Fibroblast of skin of left biceps (primary cell): ENCODE data around the gene VPS37D.
"Not testable (repeated sequence)": the region's sequence is repeated elsewhere in the genome, so short reads cannot be mapped to it uniquely, and the experiment has no call there.

Experiments
- DNase-seq, 2 experiments: peaks; one replicate each; pipeline ENCODE4 v3.0.0-alpha.2; 2013; ENCODE audit warnings: low read depth in 2 of 2

VPS37D gene

DNA sequence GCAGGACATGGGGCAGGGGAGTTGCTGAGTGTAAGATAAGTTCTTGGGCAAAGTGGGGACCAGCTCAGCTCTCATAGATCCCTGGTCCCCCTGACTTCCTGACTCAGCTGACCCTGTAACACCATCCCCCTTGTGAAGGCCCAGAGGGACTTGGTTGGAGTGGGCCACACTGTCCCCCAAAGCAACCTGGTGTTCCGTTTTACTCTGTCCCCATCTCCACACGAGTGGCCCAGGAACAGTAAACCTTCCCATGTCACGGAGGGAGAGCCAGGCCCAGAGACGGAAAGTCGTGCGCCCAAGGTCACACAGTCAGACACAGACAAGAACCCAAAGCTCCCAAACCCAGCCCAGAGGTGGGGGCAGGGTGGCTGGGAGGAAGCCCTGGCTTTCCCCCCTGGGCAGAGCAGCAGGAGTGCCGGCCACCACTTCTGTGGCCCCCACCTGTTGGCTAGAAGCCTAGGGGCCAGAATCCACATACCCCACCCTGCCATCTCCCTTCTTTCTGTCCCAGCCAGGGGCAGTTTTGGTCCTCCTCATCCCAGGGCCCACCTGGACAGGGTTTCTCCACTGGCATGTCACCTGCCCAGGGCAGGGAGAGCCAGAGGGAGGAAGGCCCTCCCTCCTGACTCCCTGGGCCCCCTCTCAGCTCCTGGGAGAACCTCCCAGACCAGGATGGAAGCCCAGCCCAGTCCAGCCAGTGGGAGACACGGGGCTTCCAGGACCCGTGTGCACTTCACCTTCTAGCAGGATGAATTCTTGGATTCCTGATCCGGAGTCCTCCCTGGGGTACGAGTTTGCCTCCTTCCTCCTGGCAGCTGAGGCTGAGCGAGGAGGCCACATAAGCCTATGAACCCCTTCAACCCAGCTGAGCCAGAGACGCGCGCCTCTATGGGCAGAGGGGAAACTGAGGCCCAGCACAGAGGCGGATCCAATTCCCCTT, 20.6 kb upstream of the VPS37D start:
- no peak for DNase-seq

- no peak for DNase-seq
Observed at GRCh38 chr7:73647725-73648592, 19.7 kb upstream of the VPS37D start.

DNA sequence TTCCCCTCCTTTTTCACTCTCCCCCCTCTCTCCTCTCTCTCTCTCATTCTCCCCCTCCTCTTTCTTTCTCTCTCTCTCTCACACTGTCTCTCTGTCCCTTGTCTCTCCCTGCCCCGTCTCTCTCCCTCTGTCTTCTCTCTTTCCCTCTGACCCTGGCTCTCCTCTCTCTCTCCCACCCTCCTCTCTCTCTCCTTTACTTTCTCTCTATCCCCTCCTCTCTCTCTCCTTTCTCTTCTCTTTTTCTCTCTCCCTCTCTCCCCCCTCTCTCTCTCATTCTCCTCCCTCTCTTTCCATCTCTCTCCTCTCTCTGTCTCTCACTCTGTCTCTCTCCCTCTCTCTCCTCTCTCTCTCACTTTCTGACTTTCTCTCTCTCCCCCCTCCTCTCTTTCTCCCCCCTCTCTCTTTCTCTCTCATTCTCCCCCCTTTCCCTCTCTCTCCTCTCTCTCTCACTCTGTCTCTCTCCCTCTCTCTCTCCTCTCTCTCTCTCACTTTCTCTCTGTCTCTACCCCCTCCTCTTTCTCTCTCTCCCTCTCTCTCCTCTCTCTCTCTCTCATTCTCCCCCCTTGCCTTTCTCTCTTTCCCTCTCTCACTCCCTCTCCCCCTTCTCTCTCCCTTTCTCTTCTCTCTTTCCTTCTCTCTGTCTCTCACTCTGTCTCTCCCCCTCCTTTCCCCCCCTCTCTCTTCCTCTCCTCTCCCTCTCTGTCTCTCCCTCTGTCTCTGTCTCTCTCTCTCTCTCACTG, 18.9 kb upstream of the VPS37D start:
- DNase-seq: no peak

DNA sequence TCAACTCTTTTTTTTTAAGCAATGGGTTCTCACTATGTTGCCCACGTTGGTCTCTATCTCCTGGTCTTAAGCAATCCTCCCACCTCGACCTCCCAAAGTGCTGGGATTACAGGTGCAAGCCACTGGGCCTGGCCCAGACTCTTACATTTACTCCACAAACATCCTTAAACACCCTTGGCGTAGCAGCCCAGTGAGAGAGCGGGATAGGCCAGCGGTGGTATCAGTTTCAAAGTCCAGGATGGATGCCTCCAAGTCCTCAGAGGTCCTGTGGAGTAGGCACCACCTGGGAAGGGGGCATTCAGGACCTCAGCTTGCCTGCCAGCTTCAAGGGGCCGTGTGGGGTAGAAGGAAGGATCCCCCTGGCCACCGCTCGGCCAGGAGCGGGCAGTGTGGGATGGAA, 18.1 kb upstream of the VPS37D start:
- no peak for DNase-seq

GRCh38 chr7:73650524-73650923, 17.1 kb upstream of the VPS37D start:
- DNase-seq: no peak

DNA sequence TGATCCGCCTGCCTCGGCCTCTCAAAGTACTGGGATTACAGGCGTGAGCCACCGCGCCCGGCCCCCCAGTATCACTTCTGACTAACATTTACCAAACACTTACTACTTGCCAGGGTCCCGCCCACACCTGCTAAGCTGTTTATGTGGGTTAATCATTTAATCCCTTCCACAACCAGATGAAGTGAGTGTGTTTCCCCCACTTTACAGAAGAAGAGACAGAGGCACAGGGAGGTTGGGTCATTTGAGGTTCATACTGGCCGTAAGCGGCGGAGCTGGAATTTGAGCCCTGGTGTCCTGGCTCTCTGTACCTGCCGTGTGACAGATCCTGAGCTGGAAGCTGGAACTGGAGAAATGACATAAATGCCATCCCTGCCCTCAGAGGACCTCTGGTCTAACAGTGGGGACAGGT, 15.1 kb upstream of the VPS37D start:
- no peak for DNase-seq

DNA sequence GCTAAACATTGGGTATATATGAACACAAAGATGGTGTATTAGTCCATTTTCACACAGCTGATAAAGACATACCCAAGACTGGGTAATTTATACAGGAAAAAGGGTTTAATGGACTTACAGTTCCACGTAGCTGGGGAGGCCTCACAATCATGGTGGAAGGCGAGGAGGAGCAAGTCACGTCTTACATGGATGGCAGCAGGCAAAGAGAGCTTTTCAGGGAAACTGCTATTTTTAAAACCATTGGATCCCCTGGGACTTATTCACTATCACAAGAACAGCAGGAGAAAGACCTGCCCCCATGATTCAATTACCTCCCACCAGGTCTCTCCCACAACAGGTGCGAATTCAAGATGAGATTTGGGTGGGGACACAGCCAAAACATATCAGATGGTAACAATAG, 12.3 kb upstream of the VPS37D start:
- DNase-seq: not testable (repeated sequence)

GRCh38 chr7:73659983-73660382, 7.6 kb upstream of the VPS37D start:
- DNase-seq: no peak

- not testable (repeated sequence) for DNase-seq
Observed at GRCh38 chr7:73660594-73660993, 7.0 kb upstream of the VPS37D start.

DNA sequence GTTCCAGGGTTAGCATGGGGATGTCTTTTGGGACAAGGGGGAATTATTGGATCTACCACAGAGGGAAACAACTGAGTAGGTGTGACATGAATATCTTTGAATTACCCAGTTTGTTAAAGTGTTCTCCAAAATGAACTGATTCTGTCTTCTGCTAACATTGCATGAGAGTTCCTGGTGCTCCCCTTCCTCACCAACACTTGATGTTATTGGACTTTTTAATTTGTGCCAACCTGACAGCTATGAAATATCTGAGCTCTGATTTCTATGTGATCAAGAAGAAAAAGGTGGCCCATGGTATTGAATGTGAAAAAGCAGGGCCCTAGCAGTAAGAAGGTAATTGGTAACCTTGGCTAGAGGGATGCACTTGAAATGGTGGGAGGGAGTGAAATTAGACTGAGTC, 4.6 kb upstream of the VPS37D start:
- DNase-seq: no peak

DNA sequence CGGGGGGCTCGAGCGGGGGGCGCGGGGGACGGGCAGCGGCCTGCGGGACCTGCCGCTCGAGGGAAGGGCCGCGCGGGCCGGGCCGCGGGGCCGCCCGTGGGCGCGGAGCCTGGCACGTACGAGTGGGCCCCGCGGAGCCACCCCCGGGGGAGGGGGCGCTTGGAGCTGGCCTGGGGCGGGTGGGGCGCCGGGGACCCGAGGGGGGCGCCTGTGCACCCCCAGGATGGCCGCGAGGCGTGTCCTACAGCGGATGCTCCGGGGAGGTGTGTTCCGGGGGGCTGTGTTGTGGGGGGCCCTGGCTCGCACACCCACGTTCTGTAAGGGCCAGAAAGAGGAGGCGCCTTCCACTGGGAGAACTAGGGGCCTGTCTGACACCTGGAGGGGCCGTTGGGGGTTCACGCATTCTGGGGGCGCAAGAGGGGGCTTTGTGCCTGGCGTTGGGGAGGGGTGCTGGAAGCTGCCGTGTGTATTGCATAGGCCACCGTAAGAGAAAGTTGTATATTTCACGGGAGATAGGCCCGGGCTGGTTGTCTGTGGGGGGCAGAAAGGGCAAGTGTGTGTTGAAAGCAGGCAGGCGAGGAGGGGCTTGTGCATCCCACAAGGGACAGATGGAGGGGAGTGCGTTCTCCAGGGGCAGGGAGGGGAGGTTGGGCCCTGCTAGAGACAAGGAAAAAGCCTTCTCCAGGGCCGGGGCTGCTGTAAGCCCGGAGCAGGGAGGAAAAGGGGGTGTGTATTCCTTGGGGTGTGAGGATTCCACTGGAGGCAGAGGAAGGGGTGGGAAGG, 663 bp downstream of the VPS37D start:
- no peak for DNase-seq

DNA sequence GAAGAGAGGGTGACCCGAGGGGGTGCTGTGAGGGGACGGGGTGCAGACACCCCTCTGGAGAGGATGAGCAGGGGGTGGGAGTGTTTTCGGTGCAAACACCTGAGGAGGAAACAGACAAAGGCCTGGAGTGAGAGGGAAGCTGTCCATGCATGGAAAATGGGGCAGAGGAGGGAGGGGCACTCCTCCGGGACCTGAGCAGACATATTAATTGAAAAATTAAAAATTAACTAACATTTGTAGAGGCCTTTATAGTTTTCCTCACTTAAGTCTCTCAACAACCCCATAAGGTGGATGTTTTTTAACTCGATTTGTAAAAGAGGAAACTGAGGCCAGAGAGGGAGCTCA, 1.2 kb downstream of the VPS37D start:
- DNase-seq: no peak

DNA sequence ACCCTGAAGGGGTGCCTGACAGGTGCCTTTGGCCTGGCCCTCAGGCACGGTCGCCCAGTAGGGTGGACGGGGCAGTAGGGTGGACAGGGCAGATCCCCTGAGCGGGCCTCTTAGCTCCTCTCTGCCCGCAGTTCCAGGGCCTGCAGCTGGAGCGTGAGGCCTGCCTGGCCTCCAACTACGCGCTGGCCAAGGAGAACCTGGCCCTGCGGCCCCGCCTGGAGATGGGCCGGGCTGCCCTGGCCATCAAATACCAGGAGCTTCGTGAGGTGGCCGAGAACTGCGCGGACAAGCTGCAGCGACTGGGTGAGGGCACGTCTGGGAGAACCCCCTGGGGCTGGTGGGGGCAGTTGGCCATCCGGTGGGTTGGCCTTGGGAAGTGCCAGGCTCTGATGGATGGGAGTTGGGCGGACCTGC, 1.7 kb downstream of the VPS37D start:
- no peak for DNase-seq

DNA sequence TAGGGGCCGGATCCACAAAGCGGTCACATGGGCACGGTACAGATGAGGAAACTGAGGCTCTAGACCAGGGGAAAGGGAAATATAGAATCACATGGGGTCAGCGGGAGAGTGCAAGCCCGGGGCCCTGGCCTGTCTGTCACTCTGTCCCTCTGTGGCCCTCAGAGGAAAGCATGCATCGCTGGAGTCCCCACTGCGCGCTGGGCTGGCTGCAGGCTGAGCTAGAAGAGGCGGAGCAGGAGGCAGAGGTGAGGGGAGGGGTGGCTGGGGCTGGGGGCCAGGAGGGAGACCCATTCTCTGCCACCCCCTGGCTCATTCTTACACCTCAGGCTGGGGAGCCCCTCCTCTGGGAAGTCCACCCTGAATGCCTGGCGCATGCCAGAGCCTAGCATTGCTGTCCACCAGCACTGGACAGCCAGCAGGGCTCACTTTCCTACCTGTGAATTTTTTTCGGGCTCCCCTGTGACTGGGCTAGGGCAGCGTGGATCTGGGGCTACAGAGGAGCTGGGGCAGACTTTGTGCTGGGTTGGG, 2.3 kb downstream of the VPS37D start:
- no peak for DNase-seq

- DNase-seq: no peak
Observed at GRCh38 chr7:73671322-73671661, 3.7 kb downstream of the VPS37D start.

GRCh38 chr7:73671857-73672445, 4.3 kb downstream of the VPS37D start:
- DNase-seq: no peak

DNA sequence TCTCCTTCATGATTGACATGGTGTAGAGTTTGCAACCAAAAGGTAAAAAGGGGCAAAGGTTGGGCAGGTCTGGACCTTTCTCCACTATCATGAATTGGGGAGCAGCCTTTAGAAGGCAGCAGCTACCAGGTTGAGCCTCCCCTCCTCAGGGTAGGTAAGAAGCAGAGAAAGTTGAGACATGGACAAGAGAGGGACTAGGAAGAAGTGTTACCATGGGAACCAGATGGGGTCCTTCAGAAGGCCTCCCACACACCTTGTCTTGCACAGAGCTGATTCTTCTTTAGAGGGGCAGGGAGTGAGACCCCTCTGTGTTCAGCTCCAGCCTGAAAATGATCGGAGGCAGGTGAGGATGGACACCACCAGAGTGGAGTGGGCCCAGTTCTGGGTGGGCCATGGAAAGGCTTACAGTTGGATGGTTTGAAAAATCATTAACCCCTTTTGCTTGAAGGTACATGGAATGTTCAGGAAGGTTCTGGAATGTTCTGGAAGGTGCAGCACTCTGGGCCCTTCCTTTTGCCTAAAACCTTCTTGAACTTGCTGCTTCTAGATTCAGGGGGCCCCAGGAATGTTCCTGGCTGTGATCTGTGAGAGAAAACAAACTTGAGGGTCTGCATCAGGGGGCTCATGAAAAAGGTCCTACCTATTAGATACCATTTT, 7.0 kb downstream of the VPS37D start:
- no peak for DNase-seq

DNA sequence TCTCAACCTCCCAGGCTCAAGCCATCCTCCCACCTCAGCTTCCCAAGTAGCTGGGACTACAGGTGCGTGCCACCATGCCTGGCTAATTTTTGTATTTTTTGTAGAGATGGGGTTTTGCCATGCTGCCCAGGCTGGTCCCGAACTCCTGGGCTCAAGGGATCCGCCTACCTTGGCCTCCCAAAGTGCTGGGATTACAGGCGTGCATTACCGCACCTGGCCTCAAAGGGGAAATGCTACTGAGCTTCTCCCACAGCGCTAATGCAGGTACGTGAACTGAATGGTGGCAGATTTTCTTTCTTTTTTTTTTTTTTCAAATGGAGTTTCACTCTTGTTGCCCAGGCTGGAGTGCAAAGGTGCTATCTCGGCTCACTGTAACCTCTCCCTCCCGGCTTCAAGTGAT, 8.4 kb downstream of the VPS37D start:
- DNase-seq: not testable (repeated sequence)

DNA sequence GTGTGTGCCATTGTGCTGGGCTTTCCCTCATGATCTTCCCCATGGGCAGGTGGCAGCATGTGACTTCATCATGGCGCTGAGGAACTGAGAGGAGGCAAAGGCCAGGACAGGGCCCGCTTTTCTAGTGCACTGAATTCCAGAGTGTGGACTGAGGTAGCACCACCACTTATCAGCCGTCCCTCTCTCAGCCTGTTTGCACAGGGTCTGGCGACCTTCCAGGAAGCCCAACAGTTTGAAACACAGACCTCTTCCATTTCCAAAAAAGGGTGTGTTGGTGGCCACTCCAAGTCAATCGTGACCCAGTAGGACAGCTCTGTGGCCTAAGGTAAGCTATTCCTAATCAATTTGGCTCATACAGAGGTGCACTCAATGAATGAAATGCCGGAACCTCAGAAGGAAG, 11.2 kb downstream of the VPS37D start:
- no peak for DNase-seq

GRCh38 chr7:73679709-73680108, 12.1 kb downstream of the VPS37D start:
- DNase-seq: no peak
